ENCODE results near the gene FOXL3.

FOXL3 gene

GRCh38 chr7:276230-276835 lies 13.6 kb upstream of the FOXL3 start:
- Histone ChIP-seq H3K79me2 (ENCODE audit: control insufficient read depth, low read length) (no peaks in the 10 kb centered on the region), H3K9me2 (replicated peaks; ENCODE audit: control insufficient read depth, low read length) (no peaks in the 10 kb centered on the region), H3K27ac (ENCODE audit: low read depth, low read length) (no peak overlapping the region), H3K4me3 (ENCODE audit: low read length) (no peak overlapping the region), H3K4me1 (ENCODE audit: control insufficient read depth, low read length) (no peaks in the 10 kb centered on the region), H3F3A (ENCODE audit: control insufficient read depth, insufficient read depth) (no peaks in the 10 kb centered on the region), H3K9me3 (ENCODE audit: control insufficient read depth, insufficient read depth, low read length) (peaks cover 48% of the 10 kb centered on the region), H3K27me3 (ENCODE audit: control insufficient read depth, low read length) (no peaks in the 10 kb centered on the region), H4K20me1 (ENCODE audit: control insufficient read depth, insufficient read depth, low read depth, low read length) (no peaks in the 10 kb centered on the region), H3K36me3 (ENCODE audit: control insufficient read depth, low read length) (no peaks in the 10 kb centered on the region), H3K4me2 (ENCODE audit: low read length) (no peak overlapping the region)
- TF ChIP-seq EZH2phosphoT487 (IDR thresholded peaks at IDR 0.05; ENCODE audit: borderline replicate concordance, low read length): no peak
- TF ChIP-seq CTCF (IDR thresholded peaks at IDR 0.05; ENCODE audit: low read depth, low read length, poor library complexity, severe bottlenecking): no peak

DNA sequence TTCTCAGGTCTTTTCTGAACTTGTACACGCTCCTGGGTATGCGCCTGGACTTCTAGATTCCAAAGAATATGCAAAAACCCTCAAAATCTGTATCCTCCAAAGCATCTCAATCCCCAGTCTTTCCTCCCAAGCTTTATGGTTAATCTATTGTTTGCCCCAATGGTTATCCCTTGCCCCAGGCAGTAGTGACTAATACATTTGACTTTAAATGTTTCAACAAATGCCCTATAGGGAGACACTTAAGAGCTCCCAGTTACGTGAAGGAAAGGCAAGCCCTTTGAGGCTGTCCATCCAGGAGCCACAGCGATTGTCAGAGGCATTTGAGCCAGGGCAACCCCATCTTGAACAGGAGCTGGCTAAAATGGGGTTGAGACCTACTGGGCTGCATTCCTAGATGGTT lies 12.7 kb upstream of the FOXL3 start:
- Histone ChIP-seq H4K20me1 (ENCODE audit: control insufficient read depth, insufficient read depth, low read depth, low read length) (no peaks in the 10 kb centered on the region), H3K36me3 (ENCODE audit: control insufficient read depth, low read length) (no peaks in the 10 kb centered on the region), H3K79me2 (ENCODE audit: control insufficient read depth, low read length) (no peaks in the 10 kb centered on the region), H3K4me2 (ENCODE audit: low read length) (no peak overlapping the region), H3K9me3 (ENCODE audit: control insufficient read depth, insufficient read depth, low read length) (peaks cover 43% of the 10 kb centered on the region), H3K4me3 (ENCODE audit: low read length) (no peak overlapping the region), H3F3A (ENCODE audit: control insufficient read depth, insufficient read depth) (no peaks in the 10 kb centered on the region), H3K27me3 (ENCODE audit: control insufficient read depth, low read length) (no peaks in the 10 kb centered on the region), H3K27ac (ENCODE audit: low read depth, low read length) (no peak overlapping the region), H3K9me2 (replicated peaks; ENCODE audit: control insufficient read depth, low read length) (no peaks in the 10 kb centered on the region), H3K4me1 (ENCODE audit: control insufficient read depth, low read length) (no peaks in the 10 kb centered on the region)
- TF ChIP-seq EZH2phosphoT487 (IDR thresholded peaks at IDR 0.05; ENCODE audit: borderline replicate concordance, low read length) (no peak), CTCF (IDR thresholded peaks at IDR 0.05; ENCODE audit: low read depth, low read length, poor library complexity, severe bottlenecking) (no peak)

GRCh38 chr7:278081-278480 lies 11.9 kb upstream of the FOXL3 start:
- Histone ChIP-seq H3K4me1 (ENCODE audit: control insufficient read depth, low read length) (no peaks in the 10 kb centered on the region), H3K9me2 (replicated peaks; ENCODE audit: control insufficient read depth, low read length) (no peaks in the 10 kb centered on the region), H3K27me3 (ENCODE audit: control insufficient read depth, low read length) (no peaks in the 10 kb centered on the region), H3K79me2 (ENCODE audit: control insufficient read depth, low read length) (no peaks in the 10 kb centered on the region), H3K27ac (ENCODE audit: low read depth, low read length) (no peak overlapping the region), H3K4me2 (ENCODE audit: low read length) (no peak overlapping the region), H4K20me1 (ENCODE audit: control insufficient read depth, insufficient read depth, low read depth, low read length) (no peaks in the 10 kb centered on the region), H3K9me3 (ENCODE audit: control insufficient read depth, insufficient read depth, low read length) (peaks cover 36% of the 10 kb centered on the region), H3K4me3 (ENCODE audit: low read length) (no peak overlapping the region), H3K36me3 (ENCODE audit: control insufficient read depth, low read length) (no peaks in the 10 kb centered on the region), H3F3A (ENCODE audit: control insufficient read depth, insufficient read depth) (no peaks in the 10 kb centered on the region)
- TF ChIP-seq CTCF (IDR thresholded peaks at IDR 0.05; ENCODE audit: low read depth, low read length, poor library complexity, severe bottlenecking) (no peak), EZH2phosphoT487 (IDR thresholded peaks at IDR 0.05; ENCODE audit: borderline replicate concordance, low read length) (no peak)
